ENCODE results near the gene DNASE2B. TPM values are rescaled to one million over a fixed set of nuclear protein-coding genes. Genes with fewer than 3 reads are reported as not detected.
A peak's percentile ranks its signal among the peaks of the same experiment; 100 is the strongest.

DNASE2B gene
- total RNA-seq, 1 experiment from 2014 or later, result not detected

GRCh38 chr1:84377480-84378095 is 20.7 kb upstream of the DNASE2B start:
- ChIA-PET CTCF (no interaction called here), POLR2A (ENCODE audit: unreplicated experiment) (interaction anchor here (0.6 kb wide), 2 partner anchors 235 to 1429 kb away, joined by 3 read pairs; no protein-coding TSS in a partner anchor)
- Histone ChIP-seq H3K4me3 (ENCODE audit: low read length) (no peak overlapping the region), H3K27me3 (ENCODE audit: low read length) (no peaks in the 10 kb centered on the region), H3K4me2 (ENCODE audit: low read length) (peak overlapping the region; percentile 38), H3K79me2 (ENCODE audit: low read length) (no peaks in the 10 kb centered on the region), H4K20me1 (ENCODE audit: low read length) (no peaks in the 10 kb centered on the region), H3K9ac (ENCODE audit: low read length) (no peak overlapping the region), H2AFZ (ENCODE audit: low read length) (0 out of 2 replicates have a peak overlapping the region, but pooled peaks have one; percentile 19), H3K4me1 (ENCODE audit: insufficient read depth, low read length) (peaks cover 41% of the 10 kb centered on the region), H3F3A (ENCODE audit: low read length, unreplicated experiment) (no peaks in the 10 kb centered on the region), H3K36me3 (ENCODE audit: low read depth, low read length) (no peaks in the 10 kb centered on the region), H3K9me3 (ENCODE audit: low read length) (no peaks in the 10 kb centered on the region), H3K9me2 (replicated peaks; ENCODE audit: low read length) (no peaks in the 10 kb centered on the region), H3K27ac (ENCODE audit: low read length) (no peak overlapping the region)
- TF ChIP-seq EZH2 (IDR thresholded peaks at IDR 0.05; ENCODE audit: low read length, unreplicated experiment), result no peak
- TF ChIP-seq EZH2phosphoT487 (IDR thresholded peaks at IDR 0.05; ENCODE audit: borderline replicate concordance, low read length), result no peak
- TF ChIP-seq CTCF (conservative IDR thresholded peaks at IDR 0.05; ENCODE audit: low read depth, low read length), result no peak
- DNase-seq (peak; percentile 73), ATAC-seq (peak; percentile 75)
- no TSS peak for BruUV-seq (replicated peaks)
- intact Hi-C loops (cut with micrococcal nuclease), result no loop called here

GRCh38 chr1:84379138-84379916 is 19.0 kb upstream of the DNASE2B start:
- intact Hi-C loops (cut with micrococcal nuclease), result no loop called here
- BruUV-seq (replicated peaks), result no TSS peak
- H3K9ac ChIP-seq (ENCODE audit: low read length), result no peak overlapping the region

More at GRCh38 chr1:84379138-84379916, 19.0 kb upstream of the DNASE2B start:
- H3F3A ChIP-seq (ENCODE audit: low read length, unreplicated experiment), result no peaks in the 10 kb centered on the region
- H3K27ac ChIP-seq (ENCODE audit: low read length), result no peak overlapping the region
- H3K36me3 ChIP-seq (ENCODE audit: low read depth, low read length), result no peaks in the 10 kb centered on the region
- no peaks in the 10 kb centered on the region for H3K27me3 ChIP-seq (ENCODE audit: low read length)
- TF ChIP-seq EZH2phosphoT487 (IDR thresholded peaks at IDR 0.05; ENCODE audit: borderline replicate concordance, low read length), result no peak
- TF ChIP-seq CTCF (conservative IDR thresholded peaks at IDR 0.05; ENCODE audit: low read depth, low read length), result no peak
- no peak for TF ChIP-seq EZH2 (IDR thresholded peaks at IDR 0.05; ENCODE audit: low read length, unreplicated experiment)
- H3K79me2 ChIP-seq (ENCODE audit: low read length), result no peaks in the 10 kb centered on the region
- H3K9me3 ChIP-seq (ENCODE audit: low read length), result no peaks in the 10 kb centered on the region
- ATAC-seq (peak; percentile 75), DNase-seq (peak; percentile 74)
- no peak overlapping the region for H3K4me2 ChIP-seq (ENCODE audit: low read length)
- H3K4me3 ChIP-seq (ENCODE audit: low read length), result no peak overlapping the region
- no peaks in the 10 kb centered on the region for H4K20me1 ChIP-seq (ENCODE audit: low read length)
- no peak overlapping the region for H2AFZ ChIP-seq (ENCODE audit: low read length)
- H3K4me1 ChIP-seq (ENCODE audit: insufficient read depth, low read length), result peaks cover 42% of the 10 kb centered on the region
- H3K9me2 ChIP-seq (replicated peaks; ENCODE audit: low read length), result no peaks in the 10 kb centered on the region
- ChIA-PET POLR2A (ENCODE audit: unreplicated experiment) (interaction anchor here (0.7 kb wide), 1 partner anchor 446 kb away, joined by 3 read pairs; no protein-coding TSS in a partner anchor), CTCF (interaction anchor here (0.6 kb wide), 1 partner anchor 62 kb away, joined by 6 read pairs; no protein-coding TSS in a partner anchor)
